ENCODE data around the gene CRYBG1. TPM values are rescaled to one million over a fixed set of nuclear protein-coding genes. Genes with fewer than 3 reads are reported as not detected.
"Not testable (repeated sequence)": the region's sequence is repeated elsewhere in the genome, so short reads cannot be mapped to it uniquely, and the experiment has no call there.

Gene CRYBG1
- total and polyA plus RNA-seq, 4 donors: 0.41 to 12.7 (median 5.8) TPM

DNA sequence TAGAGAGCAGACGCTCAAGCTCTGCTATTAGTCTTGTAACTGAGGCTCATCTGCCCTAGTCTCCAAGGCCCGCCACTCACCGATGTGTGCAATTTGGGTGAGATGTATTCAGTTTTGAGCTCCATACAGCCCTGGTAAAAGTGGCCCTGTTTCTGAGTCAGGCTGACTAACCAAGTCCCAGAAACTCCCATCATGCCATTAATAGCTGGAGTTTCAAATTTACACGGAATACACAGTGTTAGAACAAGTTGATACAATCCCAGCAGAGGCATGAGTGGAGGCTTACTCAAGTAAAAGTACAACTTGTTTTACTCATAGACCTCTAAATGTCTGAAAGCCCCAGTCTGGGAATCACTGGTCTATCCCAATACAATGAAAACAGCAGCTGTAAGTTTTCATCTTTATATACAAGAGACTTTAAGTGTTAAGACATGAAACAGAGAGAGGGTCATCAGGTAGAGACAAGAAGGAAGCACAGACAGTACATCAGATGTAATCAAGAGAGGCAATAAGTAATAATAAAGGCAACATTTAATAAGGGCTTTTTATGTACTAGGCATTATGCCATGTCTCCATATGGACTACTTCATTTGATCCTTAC lies 226.4 kb downstream of the CRYBG1 start:
- Histone ChIP-seq H3K9me3 (ENCODE audit: control insufficient read depth, low read length) (no peaks in the 10 kb centered on the region), H3K27me3 (ENCODE audit: control insufficient read depth in 1 of 2, insufficient read depth in 2 of 2, low read length in 1 of 2) (no peaks in the 10 kb centered on the region), H3K4me3 (ENCODE audit: low read length in 2 of 2) (no peak overlapping the region), H3K27ac (ENCODE audit: low read depth in 1 of 2, low read length in 2 of 2) (no peak overlapping the region), H3K4me1 (ENCODE audit: control insufficient read depth in 1 of 2, insufficient read depth in 2 of 2, low read length in 2 of 2) (no peaks in the 10 kb centered on the region), H3K36me3 (ENCODE audit: control insufficient read depth in 1 of 2, insufficient read depth in 2 of 2, low read length in 1 of 2) (peaks cover 0 to 2% of the 10 kb centered on the region in 2 donors)
- 84 to 93% methylated on average over 4 of the region's 4 CpGs for WGBS, 2 donors
- intact Hi-C loops (cut with DNase I): no loop called here
- ATAC-seq (ENCODE audit: low FRiP score) (no peak), DNase-seq (no peak)

- DNase-seq; H3K4me1 ChIP-seq (ENCODE audit: control insufficient read depth in 1 of 2, insufficient read depth in 2 of 2, low read length in 2 of 2); intact Hi-C loops (cut with DNase I); H3K9me3 ChIP-seq (ENCODE audit: control insufficient read depth, low read length); H3K27ac ChIP-seq (ENCODE audit: low read depth in 1 of 2, low read length in 2 of 2); H3K27me3 ChIP-seq (ENCODE audit: control insufficient read depth in 1 of 2, insufficient read depth in 2 of 2, low read length in 1 of 2); H3K36me3 ChIP-seq (ENCODE audit: control insufficient read depth in 1 of 2, insufficient read depth in 2 of 2, low read length in 1 of 2); H3K4me3 ChIP-seq (ENCODE audit: low read length in 2 of 2); ATAC-seq (ENCODE audit: low FRiP score): not testable (repeated sequence)
- WGBS, 2 donors: 73 to 84% methylated on average over 2 to 4 of the region's 5 CpGs
Measured at GRCh38 chr6:106588937-106589336, 228.4 kb downstream of the CRYBG1 start.

- Histone ChIP-seq H3K27me3 (ENCODE audit: control insufficient read depth in 1 of 2, insufficient read depth in 2 of 2, low read length in 1 of 2) (no peaks in the 10 kb centered on the region), H3K4me3 (ENCODE audit: low read length in 2 of 2) (no peak overlapping the region), H3K36me3 (ENCODE audit: control insufficient read depth in 1 of 2, insufficient read depth in 2 of 2, low read length in 1 of 2) (no peaks in the 10 kb centered on the region), H3K27ac (ENCODE audit: low read depth in 1 of 2, low read length in 2 of 2) (no peak overlapping the region), H3K4me1 (ENCODE audit: control insufficient read depth in 1 of 2, insufficient read depth in 2 of 2, low read length in 2 of 2) (no peaks in the 10 kb centered on the region), H3K9me3 (ENCODE audit: control insufficient read depth, low read length) (no peaks in the 10 kb centered on the region)
- intact Hi-C loops (cut with DNase I): no loop called here
- WGBS, 2 donors: 78 to 84% methylated on average over 3 of the region's 3 CpGs
- ATAC-seq (ENCODE audit: low FRiP score) (no peak), DNase-seq (peak in 1 of 2 donors; percentile 48)
Measured at GRCh38 chr6:106591111-106591825, 230.8 kb downstream of the CRYBG1 start.

DNA sequence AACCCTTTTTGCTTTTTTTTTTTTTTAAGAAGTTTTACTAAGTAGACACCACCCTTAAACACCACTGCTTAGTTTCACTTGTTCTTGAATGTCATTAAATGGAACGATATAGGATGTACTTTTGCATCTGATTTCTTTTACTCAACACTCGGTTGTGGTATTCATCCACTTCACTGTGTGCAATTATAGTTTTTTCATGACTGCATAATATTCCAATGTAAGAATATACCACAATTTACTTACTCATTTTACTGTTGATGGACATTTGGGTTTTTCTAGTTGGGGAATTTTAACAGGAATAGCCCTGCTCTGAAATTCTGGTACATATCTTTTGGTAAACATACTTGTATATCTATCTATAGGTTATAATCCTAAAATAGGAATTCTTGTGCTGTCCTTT lies 238.9 kb downstream of the CRYBG1 start:
- Histone ChIP-seq H3K27ac (ENCODE audit: low read depth in 1 of 2, low read length in 2 of 2) (no peak overlapping the region), H3K36me3 (ENCODE audit: control insufficient read depth in 1 of 2, insufficient read depth in 2 of 2, low read length in 1 of 2) (no peaks in the 10 kb centered on the region), H3K4me3 (ENCODE audit: low read length in 2 of 2) (no peak overlapping the region), H3K27me3 (ENCODE audit: control insufficient read depth in 1 of 2, insufficient read depth in 2 of 2, low read length in 1 of 2) (no peaks in the 10 kb centered on the region), H3K9me3 (ENCODE audit: control insufficient read depth, low read length) (no peaks in the 10 kb centered on the region), H3K4me1 (ENCODE audit: control insufficient read depth in 1 of 2, insufficient read depth in 2 of 2, low read length in 2 of 2) (no peaks in the 10 kb centered on the region)
- ATAC-seq (ENCODE audit: low FRiP score) (no peak), DNase-seq (no peak)
- WGBS, 2 donors: 49 to 86% methylated on average over 2 of the region's 2 CpGs
- intact Hi-C loops (cut with DNase I): no loop called here

DNA sequence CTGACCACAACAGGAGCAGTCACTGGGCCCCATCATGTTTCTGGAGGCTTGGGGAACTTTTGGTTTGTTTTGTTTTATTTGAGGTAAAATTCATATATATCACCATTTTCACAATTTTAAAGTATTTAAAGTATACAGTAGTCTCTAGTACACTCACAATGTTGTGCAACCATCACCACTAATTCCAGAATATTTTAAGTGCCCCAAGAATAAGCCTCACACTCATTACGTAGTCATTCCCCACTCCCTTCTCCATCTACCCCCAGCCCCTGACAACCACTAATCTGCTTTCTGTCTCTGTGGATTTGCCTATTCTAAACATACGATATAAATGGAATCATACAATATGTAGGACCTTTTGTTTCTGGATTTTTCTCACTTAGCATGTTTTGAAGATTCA lies 239.8 kb downstream of the CRYBG1 start:
- Histone ChIP-seq H3K9me3 (ENCODE audit: control insufficient read depth, low read length) (no peaks in the 10 kb centered on the region), H3K4me1 (ENCODE audit: control insufficient read depth in 1 of 2, insufficient read depth in 2 of 2, low read length in 2 of 2) (no peaks in the 10 kb centered on the region), H3K4me3 (ENCODE audit: low read length in 2 of 2) (no peak overlapping the region), H3K36me3 (ENCODE audit: control insufficient read depth in 1 of 2, insufficient read depth in 2 of 2, low read length in 1 of 2) (no peaks in the 10 kb centered on the region), H3K27ac (ENCODE audit: low read depth in 1 of 2, low read length in 2 of 2) (no peak overlapping the region), H3K27me3 (ENCODE audit: control insufficient read depth in 1 of 2, insufficient read depth in 2 of 2, low read length in 1 of 2) (no peaks in the 10 kb centered on the region)
- no peak for ATAC-seq (ENCODE audit: low FRiP score)
- WGBS, 2 donors: 98% methylated on average over 2 of the region's 2 CpGs
- DNase-seq: no peak
- intact Hi-C loops (cut with DNase I): no loop called here

DNA sequence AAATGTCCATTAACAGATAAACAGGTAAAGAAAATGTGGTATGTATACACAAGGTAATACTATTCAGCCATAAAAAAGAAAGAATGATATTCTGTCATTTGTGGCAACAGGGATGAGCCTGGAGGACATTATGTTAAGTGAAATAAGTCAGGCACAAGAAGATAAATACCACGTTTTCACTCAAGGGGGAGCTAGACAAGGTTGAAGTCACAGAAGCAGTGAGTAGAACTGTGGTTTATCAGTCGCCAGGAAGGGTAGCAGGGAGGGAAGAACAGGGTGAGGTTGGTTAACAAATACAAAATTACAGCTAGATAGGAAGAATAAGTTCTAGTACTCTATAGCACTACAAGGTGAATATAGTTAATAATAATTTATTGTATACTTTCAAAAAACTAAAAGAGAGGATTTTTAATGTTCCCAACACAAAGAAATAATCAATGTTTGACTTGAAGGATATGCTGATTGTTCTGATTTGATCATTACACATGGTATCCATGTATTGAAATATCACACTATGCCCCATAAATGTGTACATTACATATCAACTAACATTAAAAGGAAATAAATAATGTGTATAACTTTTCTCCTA lies 247.7 kb downstream of the CRYBG1 start:
- ATAC-seq (ENCODE audit: low FRiP score) (no peak), DNase-seq (no peak)
- no peaks in the 10 kb centered on the region for H3K9me3 ChIP-seq (ENCODE audit: control insufficient read depth, low read length)
- WGBS, 2 donors: 14 to 26% methylated on average over 2 of the region's 2 CpGs
- no peaks in the 10 kb centered on the region for H3K27me3 ChIP-seq (ENCODE audit: control insufficient read depth in 1 of 2, insufficient read depth in 2 of 2, low read length in 1 of 2)
- H3K27ac ChIP-seq (ENCODE audit: low read depth in 1 of 2, low read length in 2 of 2): no peak overlapping the region
- no peaks in the 10 kb centered on the region for H3K36me3 ChIP-seq (ENCODE audit: control insufficient read depth in 1 of 2, insufficient read depth in 2 of 2, low read length in 1 of 2)
- no peaks in the 10 kb centered on the region for H3K4me1 ChIP-seq (ENCODE audit: control insufficient read depth in 1 of 2, insufficient read depth in 2 of 2, low read length in 2 of 2)
- no peak overlapping the region for H3K4me3 ChIP-seq (ENCODE audit: low read length in 2 of 2)
- intact Hi-C loops (cut with DNase I): loop anchor here in 1 of 2 donors (2.0 kb wide), 1 partner anchor 371 kb away; no protein-coding TSS in a partner anchor

DNA sequence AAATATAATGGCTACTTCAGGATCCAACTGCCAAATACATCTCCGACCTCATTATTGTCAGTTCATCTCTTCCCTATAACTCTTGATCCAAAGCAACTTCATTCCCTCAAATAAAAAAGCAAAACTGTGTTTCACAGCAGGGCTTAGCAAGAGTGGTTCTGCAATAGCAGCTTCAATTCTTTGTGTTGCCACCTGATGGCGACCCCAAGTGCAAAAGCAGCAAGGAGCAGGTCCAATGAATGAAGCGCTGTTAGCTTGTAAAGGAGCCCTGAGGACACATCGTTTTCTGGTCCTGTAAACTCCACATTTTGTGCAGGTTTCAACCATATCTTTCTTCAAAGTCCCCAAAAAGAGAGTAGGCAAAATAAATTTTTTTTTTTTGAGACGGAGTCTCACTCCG lies 249.2 kb downstream of the CRYBG1 start:
- intact Hi-C loops (cut with DNase I): loop anchor here (2.0 to 5.0 kb wide), 2 partner anchors 368 to 369 kb away; no protein-coding TSS in a partner anchor
- ATAC-seq (ENCODE audit: low FRiP score): no peak
- Histone ChIP-seq H3K27ac (ENCODE audit: low read depth in 1 of 2, low read length in 2 of 2) (no peak overlapping the region), H3K4me1 (ENCODE audit: control insufficient read depth in 1 of 2, insufficient read depth in 2 of 2, low read length in 2 of 2) (no peaks in the 10 kb centered on the region), H3K9me3 (ENCODE audit: control insufficient read depth, low read length) (no peaks in the 10 kb centered on the region), H3K36me3 (ENCODE audit: control insufficient read depth in 1 of 2, insufficient read depth in 2 of 2, low read length in 1 of 2) (no peaks in the 10 kb centered on the region), H3K27me3 (ENCODE audit: control insufficient read depth in 1 of 2, insufficient read depth in 2 of 2, low read length in 1 of 2) (no peaks in the 10 kb centered on the region), H3K4me3 (ENCODE audit: low read length in 2 of 2) (no peak overlapping the region)
- WGBS, 2 donors: 72% methylated on average over 6 of the region's 6 CpGs
- no peak for DNase-seq

DNA sequence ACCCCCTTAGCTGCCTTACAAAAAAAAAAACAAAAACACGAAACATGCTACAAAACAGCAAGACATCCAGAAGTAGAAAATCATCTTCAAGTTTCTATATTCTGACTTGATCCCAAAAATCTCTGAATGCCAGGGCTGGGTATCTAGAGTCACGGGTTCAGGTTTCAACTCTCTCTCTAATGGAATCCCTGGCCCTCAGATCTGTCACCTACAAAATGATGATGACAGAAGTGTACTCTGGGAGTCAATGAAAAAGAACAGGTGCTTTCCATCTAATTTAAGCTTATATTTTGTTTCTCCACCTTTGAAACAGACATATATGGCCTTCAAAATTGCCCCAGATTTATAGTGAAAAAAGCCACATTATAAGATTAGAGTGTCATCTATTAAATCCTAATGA lies 250.5 kb downstream of the CRYBG1 start:
- 79 to 80% methylated on average over 2 of the region's 2 CpGs for WGBS, 2 donors
- intact Hi-C loops (cut with DNase I): loop anchor here in 1 of 2 donors (5.0 kb wide), 1 partner anchor 366 kb away; no protein-coding TSS in a partner anchor
- Histone ChIP-seq H3K4me1 (ENCODE audit: control insufficient read depth in 1 of 2, insufficient read depth in 2 of 2, low read length in 2 of 2) (no peaks in the 10 kb centered on the region), H3K9me3 (ENCODE audit: control insufficient read depth, low read length) (no peaks in the 10 kb centered on the region), H3K36me3 (ENCODE audit: control insufficient read depth in 1 of 2, insufficient read depth in 2 of 2, low read length in 1 of 2) (no peaks in the 10 kb centered on the region), H3K4me3 (ENCODE audit: low read length in 2 of 2) (no peak overlapping the region), H3K27me3 (ENCODE audit: control insufficient read depth in 1 of 2, insufficient read depth in 2 of 2, low read length in 1 of 2) (no peaks in the 10 kb centered on the region), H3K27ac (ENCODE audit: low read depth in 1 of 2, low read length in 2 of 2) (no peak overlapping the region)
- no peak for ATAC-seq (ENCODE audit: low FRiP score)
- no peak for DNase-seq

Measured in aorta (tissue), 5 donors.